Osteocyte (in vitro differentiated cells): ENCODE results near the gene LHFPL3. TPM values are rescaled to one million over a fixed set of nuclear protein-coding genes. Genes with fewer than 3 reads are reported as not detected.

Experiments
- DNase-seq: peaks from one replicate; pipeline ENCODE4 v3.0.0; 2021; ENCODE audit warnings: mixed read lengths; ENCODE audit not compliant: unreplicated experiment; ENCODE audit errors: extremely low spot score
- H3K27ac Mint-ChIP-seq: one replicate; pipeline ENCODE4 v1.8.0; 2021; ENCODE audit warnings: mild to moderate bottlenecking, mixed read lengths; ENCODE audit not compliant: unreplicated experiment
- H3K27me3 Mint-ChIP-seq: one replicate; pipeline ENCODE4 v1.8.0; 2021; ENCODE audit warnings: mixed read lengths; ENCODE audit not compliant: unreplicated experiment
- H3K36me3 Mint-ChIP-seq: one replicate; pipeline ENCODE4 v1.8.0; 2021; ENCODE audit warnings: mixed read lengths; ENCODE audit not compliant: unreplicated experiment
- H3K4me1 Mint-ChIP-seq: one replicate; pipeline ENCODE4 v1.8.0; 2021; ENCODE audit warnings: mixed read lengths; ENCODE audit not compliant: unreplicated experiment
- H3K4me3 Mint-ChIP-seq: one replicate; pipeline ENCODE4 v1.8.0; 2021; ENCODE audit warnings: mild to moderate bottlenecking, moderate library complexity, mixed read lengths; ENCODE audit not compliant: unreplicated experiment
- H3K9me3 Mint-ChIP-seq: one replicate; pipeline ENCODE4 v1.8.0; 2021; ENCODE audit warnings: mixed read lengths; ENCODE audit not compliant: unreplicated experiment
- CTCF ChIP-seq: fragments of 200-600 bp; sonication (generic); IDR thresholded peaks from 2 replicates; pipeline ENCODE4 v1.5.0; 2021; ENCODE audit warnings: antibody characterized with exemption, mild to moderate bottlenecking, moderate library complexity
- total RNA-seq: library from RNA; stranded (reverse); gene quantifications from 2 replicates; pipeline ENCODE4 v1.2.1, GENCODE V29; 2021

LHFPL3 gene
- total RNA-seq, 1 donor from 2014 or later, result not detected

- Mint-ChIP-seq H3K4me1 (no peaks in the 10 kb centered on the region), H3K27ac (no peak overlapping the region), H3K4me3 (no peak overlapping the region), H3K9me3 (no peaks in the 10 kb centered on the region), H3K36me3 (no peaks in the 10 kb centered on the region), H3K27me3 (no peaks in the 10 kb centered on the region)
- TF ChIP-seq CTCF, result no peak
- DNase-seq, result no peak
Measured at GRCh38 chr7:104652865-104653264, 324.5 kb downstream of the LHFPL3 start.

GRCh38 chr7:104653825-104654401 lies 325.5 kb downstream of the LHFPL3 start:
- H3K4me1 Mint-ChIP-seq, result no peaks in the 10 kb centered on the region
- H3K27ac Mint-ChIP-seq, result no peak overlapping the region
- no peak for DNase-seq

GRCh38 chr7:104655592-104655991 lies 327.2 kb downstream of the LHFPL3 start:
- no peak overlapping the region for H3K4me3 Mint-ChIP-seq
- H3K27me3 Mint-ChIP-seq, result no peaks in the 10 kb centered on the region
- no peaks in the 10 kb centered on the region for H3K4me1 Mint-ChIP-seq
- no peak for DNase-seq
- TF ChIP-seq CTCF, result no peak
- H3K36me3 Mint-ChIP-seq, result no peaks in the 10 kb centered on the region
- no peak overlapping the region for H3K27ac Mint-ChIP-seq
- no peaks in the 10 kb centered on the region for H3K9me3 Mint-ChIP-seq

More at GRCh38 chr7:104653825-104654401, 325.5 kb downstream of the LHFPL3 start:
- Mint-ChIP-seq H3K27me3 (no peaks in the 10 kb centered on the region), H3K36me3 (no peaks in the 10 kb centered on the region), H3K9me3 (no peaks in the 10 kb centered on the region), H3K4me3 (no peak overlapping the region)
- TF ChIP-seq CTCF, result no peak

GRCh38 chr7:104656467-104656866 lies 328.1 kb downstream of the LHFPL3 start:
- Mint-ChIP-seq H3K27me3 (no peaks in the 10 kb centered on the region), H3K4me1 (no peaks in the 10 kb centered on the region), H3K36me3 (no peaks in the 10 kb centered on the region), H3K4me3 (no peak overlapping the region), H3K9me3 (no peaks in the 10 kb centered on the region), H3K27ac (no peak overlapping the region)
- no peak for DNase-seq
- TF ChIP-seq CTCF, result no peak

- no peak for TF ChIP-seq CTCF
- no peak for DNase-seq
- no peaks in the 10 kb centered on the region for H3K9me3 Mint-ChIP-seq
- H3K27me3 Mint-ChIP-seq, result no peaks in the 10 kb centered on the region
- H3K27ac Mint-ChIP-seq, result no peak overlapping the region
- no peak overlapping the region for H3K4me3 Mint-ChIP-seq
- H3K4me1 Mint-ChIP-seq, result no peaks in the 10 kb centered on the region
- no peaks in the 10 kb centered on the region for H3K36me3 Mint-ChIP-seq
Measured at GRCh38 chr7:104657134-104657533, 328.7 kb downstream of the LHFPL3 start.
